Fibroblast of mammary gland (primary cell): ENCODE measurements around the gene PLAC1.

Experiments
- DNase-seq: peaks from one replicate; pipeline ENCODE4 v3.0.0-alpha.2; 2010; ENCODE audit warnings: low read depth
- H3K4me3 ChIP-seq: 2 replicates; pipeline ENCODE4 v1.5.1; 2011; ENCODE audit warnings: low read depth, mild to moderate bottlenecking, low read length, moderate library complexity; ENCODE audit not compliant: control insufficient read depth
- CTCF ChIP-seq: conservative IDR thresholded peaks from 2 replicates; pipeline ENCODE4 v1.5.1; 2011; ENCODE audit warnings: low read depth, low read length, inconsistent platforms; ENCODE audit not compliant: control insufficient read depth, insufficient read depth

PLAC1 gene

GRCh38 chrX:134533952-134534351 is 124.3 kb downstream of the PLAC1 start:
- no peak overlapping the region for H3K4me3 ChIP-seq
- DNase-seq, result no peak
- no peak for TF ChIP-seq CTCF

- H3K4me3 ChIP-seq, result no peak overlapping the region
- no peak for DNase-seq
- TF ChIP-seq CTCF, result no peak
Measured at GRCh38 chrX:134533352-134533751, 124.9 kb downstream of the PLAC1 start.

GRCh38 chrX:134530845-134531244 is 127.4 kb downstream of the PLAC1 start:
- no peak for DNase-seq
- H3K4me3 ChIP-seq, result no peak overlapping the region
- TF ChIP-seq CTCF, result no peak

GRCh38 chrX:134529481-134529880 is 128.8 kb downstream of the PLAC1 start:
- no peak for TF ChIP-seq CTCF
- DNase-seq, result no peak
- H3K4me3 ChIP-seq, result no peak overlapping the region

- DNase-seq, result no peak
- H3K4me3 ChIP-seq, result no peak overlapping the region
- TF ChIP-seq CTCF, result no peak
Measured at GRCh38 chrX:134528960-134529359, 129.3 kb downstream of the PLAC1 start.

- no peak overlapping the region for H3K4me3 ChIP-seq
- no peak for TF ChIP-seq CTCF
- no peak for DNase-seq
Measured at GRCh38 chrX:134526399-134526798, 131.9 kb downstream of the PLAC1 start.
